ENCODE measurements around the gene TUBD1. TPM values are rescaled to one million over a fixed set of nuclear protein-coding genes. Genes with fewer than 3 reads are reported as not detected.
"Not testable (repeated sequence)": the region's sequence is repeated elsewhere in the genome, so short reads cannot be mapped to it uniquely, and the experiment has no call there.

TUBD1 gene
- polyA plus RNA-seq, 1 experiment, result 5.1 TPM

GRCh38 chr17:59830846-59831486, 61.8 kb downstream of the TUBD1 start:
- no peaks in the 10 kb centered on the region for H3K9me3 ChIP-seq (ENCODE audit: control insufficient read depth, insufficient read depth, low read length)
- peak overlapping the region; percentile 42 for H3K27ac ChIP-seq (ENCODE audit: low read depth, low read length)
- TF ChIP-seq, protein P1, sequence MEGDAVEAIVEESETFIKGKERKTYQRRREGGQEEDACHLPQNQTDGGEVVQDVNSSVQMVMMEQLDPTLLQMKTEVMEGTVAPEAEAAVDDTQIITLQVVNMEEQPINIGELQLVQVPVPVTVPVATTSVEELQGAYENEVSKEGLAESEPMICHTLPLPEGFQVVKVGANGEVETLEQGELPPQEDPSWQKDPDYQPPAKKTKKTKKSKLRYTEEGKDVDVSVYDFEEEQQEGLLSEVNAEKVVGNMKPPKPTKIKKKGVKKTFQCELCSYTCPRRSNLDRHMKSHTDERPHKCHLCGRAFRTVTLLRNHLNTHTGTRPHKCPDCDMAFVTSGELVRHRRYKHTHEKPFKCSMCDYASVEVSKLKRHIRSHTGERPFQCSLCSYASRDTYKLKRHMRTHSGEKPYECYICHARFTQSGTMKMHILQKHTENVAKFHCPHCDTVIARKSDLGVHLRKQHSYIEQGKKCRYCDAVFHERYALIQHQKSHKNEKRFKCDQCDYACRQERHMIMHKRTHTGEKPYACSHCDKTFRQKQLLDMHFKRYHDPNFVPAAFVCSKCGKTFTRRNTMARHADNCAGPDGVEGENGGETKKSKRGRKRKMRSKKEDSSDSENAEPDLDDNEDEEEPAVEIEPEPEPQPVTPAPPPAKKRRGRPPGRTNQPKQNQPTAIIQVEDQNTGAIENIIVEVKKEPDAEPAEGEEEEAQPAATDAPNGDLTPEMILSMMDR (IDR thresholded peaks at IDR 0.05; ENCODE audit: low read depth, low read length), result no peak
- H3K4me3 ChIP-seq (ENCODE audit: low read depth, low read length), result no peak overlapping the region
- no peak for DNase-seq (ENCODE audit: low read depth, low spot score)
- ChIA-PET CTCF (interaction anchor here (0.5 to 1.0 kb wide), 3 partner anchors 77 to 693 kb away, joined by 3 to 6 read pairs (median 6); no protein-coding TSS in a partner anchor), POLR2A (interaction anchor here (0.7 to 1.2 kb wide), 2 partner anchors 44 to 80 kb away, joined by 6 to 9 read pairs; no protein-coding TSS in a partner anchor)
- H3K27me3 ChIP-seq (ENCODE audit: control insufficient read depth, insufficient read depth, low read length), result no peaks in the 10 kb centered on the region

DNA sequence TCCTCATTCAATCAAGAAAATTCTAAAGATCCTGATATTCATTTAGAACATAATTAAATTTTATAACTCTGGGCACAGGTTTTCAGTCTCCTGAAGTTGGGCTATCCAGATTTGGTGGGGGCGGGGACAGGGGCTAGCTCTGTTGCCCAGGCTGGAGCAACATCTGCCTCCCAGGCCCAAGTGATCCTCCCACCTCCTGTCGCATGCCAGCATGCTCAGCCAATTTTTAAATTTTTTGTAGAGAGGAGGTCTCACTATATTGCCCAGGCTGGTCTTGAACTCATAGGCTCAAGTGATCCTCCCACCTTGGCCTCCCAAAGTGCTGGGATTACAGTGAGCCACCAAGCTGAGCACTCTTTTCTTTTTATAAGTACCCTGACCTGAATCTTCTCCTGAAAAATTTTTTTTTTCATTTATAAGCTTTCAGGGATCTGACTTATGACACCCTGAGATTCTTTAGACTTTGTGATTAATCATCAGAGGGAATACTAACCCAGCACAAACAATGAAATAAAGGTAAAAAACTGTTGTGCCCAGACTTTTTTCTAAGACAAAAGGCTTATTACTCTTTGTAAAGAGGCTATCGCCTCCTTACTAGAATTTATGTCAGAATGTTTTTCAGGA, 62.6 kb downstream of the TUBD1 start:
- Histone ChIP-seq H3K4me3 (ENCODE audit: low read depth, low read length) (peak overlapping the region; percentile 14), H3K27me3 (ENCODE audit: control insufficient read depth, insufficient read depth, low read length) (no peaks in the 10 kb centered on the region), H3K9me3 (ENCODE audit: control insufficient read depth, insufficient read depth, low read length) (no peaks in the 10 kb centered on the region), H3K27ac (ENCODE audit: low read depth, low read length) (peak overlapping the region; percentile 85)
- POLR2A ChIA-PET, result interaction anchor here (0.9 to 1.8 kb wide), 4 partner anchors 17 to 123 kb away, joined by 3 to 11 read pairs (median 4); partner anchors contain the start of genes PTRH2 and VMP1
- TF ChIP-seq, protein P1 (IDR thresholded peaks at IDR 0.05; ENCODE audit: low read depth, low read length), result no peak
- CTCF ChIA-PET, result no interaction called here
- no peak for DNase-seq (ENCODE audit: low read depth, low spot score)

GRCh38 chr17:59829217-59830006, 63.3 kb downstream of the TUBD1 start:
- peak overlapping the region; percentile 14 for H3K4me3 ChIP-seq (ENCODE audit: low read depth, low read length)
- peak; percentile 77 for DNase-seq (ENCODE audit: low read depth, low spot score)
- no peaks in the 10 kb centered on the region for H3K9me3 ChIP-seq (ENCODE audit: control insufficient read depth, insufficient read depth, low read length)
- H3K27me3 ChIP-seq (ENCODE audit: control insufficient read depth, insufficient read depth, low read length), result no peaks in the 10 kb centered on the region
- POLR2A ChIA-PET, result interaction anchor here (0.6 to 1.8 kb wide), 7 partner anchors 8 to 122 kb away, joined by 3 to 16 read pairs (median 4); partner anchors contain the start of genes PTRH2 and VMP1
- TF ChIP-seq, protein P1 (IDR thresholded peaks at IDR 0.05; ENCODE audit: low read depth, low read length), result no peak
- CTCF ChIA-PET, result no interaction called here
- H3K27ac ChIP-seq (ENCODE audit: low read depth, low read length), result peak overlapping the region; percentile 85

- H3K27ac ChIP-seq (ENCODE audit: low read depth, low read length), result peak overlapping the region; percentile 85
- CTCF ChIA-PET; H3K27me3 ChIP-seq (ENCODE audit: control insufficient read depth, insufficient read depth, low read length); H3K4me3 ChIP-seq (ENCODE audit: low read depth, low read length); DNase-seq (ENCODE audit: low read depth, low spot score); H3K9me3 ChIP-seq (ENCODE audit: control insufficient read depth, insufficient read depth, low read length): not testable (repeated sequence)
- POLR2A ChIA-PET, result interaction anchor here (0.6 to 1.8 kb wide), 4 partner anchors 9 to 55 kb away, joined by 3 to 16 read pairs (median 8); no protein-coding TSS in a partner anchor
Measured at GRCh38 chr17:59828819-59829216, 63.9 kb downstream of the TUBD1 start.

GRCh38 chr17:59828478-59828760, 64.3 kb downstream of the TUBD1 start:
- ChIA-PET CTCF (interaction anchor here (0.8 to 1.5 kb wide), 3 partner anchors 17 to 82 kb away, joined by 3 to 6 read pairs (median 5); no protein-coding TSS in a partner anchor), POLR2A (interaction anchor here (0.6 to 1.8 kb wide), 3 partner anchors 25 to 54 kb away, joined by 3 to 11 read pairs (median 4); no protein-coding TSS in a partner anchor)
- Histone ChIP-seq H3K4me3 (ENCODE audit: low read depth, low read length) (no peak overlapping the region), H3K9me3 (ENCODE audit: control insufficient read depth, insufficient read depth, low read length) (no peaks in the 10 kb centered on the region), H3K27me3 (ENCODE audit: control insufficient read depth, insufficient read depth, low read length) (no peaks in the 10 kb centered on the region), H3K27ac (ENCODE audit: low read depth, low read length) (peak overlapping the region; percentile 85)
- TF ChIP-seq, protein P1 (IDR thresholded peaks at IDR 0.05; ENCODE audit: low read depth, low read length), result no peak
- DNase-seq (ENCODE audit: low read depth, low spot score), result no peak

Measured in AG04450 (cell line).